Left lobe of liver (tissue), 2 donors: ENCODE data around the gene SLC46A1. TPM values are rescaled to one million over a fixed set of nuclear protein-coding genes. Genes with fewer than 3 reads are reported as not detected.

Experiments used
- ATAC-seq: fragments of 200-7000 bp; cut with Tn5 transposase; one replicate; pipeline ENCODE4 v1.9.1; 2020; ENCODE audit warnings: mild to moderate bottlenecking, moderate library complexity
- DNase-seq: peaks from one replicate; pipeline ENCODE4 v3.0.0-alpha.2; 2020; ENCODE audit warnings: low spot score
- total RNA-seq: library from RNA; stranded (reverse); gene quantifications from one replicate; pipeline ENCODE4 v1.2.1, GENCODE V29; 2021
- donor health status: DM: no; HTN: no; CAD: no; lungs with moderate emphysema.
- donor health status: DM: no; HTN: yes; CAD: no.

The SLC46A1 gene
- total RNA-seq, 1 donor from 2014 or later, result 46.2 TPM

GRCh38 chr17:28363776-28364650, 42.0 kb downstream of the SLC46A1 start:
- ATAC-seq (no peak), DNase-seq (no peak)

- ATAC-seq, result no peak
- no peak for DNase-seq
Observed at GRCh38 chr17:28363186-28363585, 42.8 kb downstream of the SLC46A1 start.

- no peak for DNase-seq
- no peak for ATAC-seq
Observed at GRCh38 chr17:28357901-28358197, 48.2 kb downstream of the SLC46A1 start.

GRCh38 chr17:28357061-28357900, 48.7 kb downstream of the SLC46A1 start, which contains the start of gene POLDIP2:
TSS of gene POLDIP2 (minus strand) at chr17:28357527. CDS start at chr17:28357448, 79 bp downstream.
- DNase-seq, result peak; percentile 97
- ATAC-seq, result peak; percentile 98

- ATAC-seq, result no peak
- DNase-seq, result no peak
Observed at GRCh38 chr17:28350271-28350670, 55.7 kb downstream of the SLC46A1 start.

- DNase-seq (no peak), ATAC-seq (no peak)
Observed at GRCh38 chr17:28348979-28349378, 57.0 kb downstream of the SLC46A1 start.

- DNase-seq (peak; percentile 87), ATAC-seq (peak; percentile 66)
Observed at GRCh38 chr17:28347261-28347891, 58.6 kb downstream of the SLC46A1 start.

- DNase-seq, result peak; percentile 82
- ATAC-seq, result peak; percentile 74
Observed at GRCh38 chr17:28346746-28347246, 59.2 kb downstream of the SLC46A1 start.

- ATAC-seq (no peak), DNase-seq (no peak)
Observed at GRCh38 chr17:28346199-28346580, 59.8 kb downstream of the SLC46A1 start.

GRCh38 chr17:28345419-28346198, 60.4 kb downstream of the SLC46A1 start:
- ATAC-seq, result peak; percentile 21
- DNase-seq, result peak; percentile 76

Other genes starting within 250 kb of the SLC46A1 start
- gene TMEM97, start 87.0 kb downstream of the SLC46A1 start, total RNA-seq, result 29.6 TPM
- gene IFT20, start 70.7 kb downstream of the SLC46A1 start, total RNA-seq, result 24.2 TPM
- gene TNFAIP1, start 70.5 kb downstream of the SLC46A1 start, total RNA-seq, result 28.8 TPM
- gene POLDIP2, start 48.7 kb downstream of the SLC46A1 start, total RNA-seq, result 119 TPM
- gene SEBOX, start 41.0 kb downstream of the SLC46A1 start, total RNA-seq, result not detected
- 3,241 TPM for gene VTN, start 35.9 kb downstream of the SLC46A1 start, total RNA-seq
- gene SARM1, start 34.5 kb downstream of the SLC46A1 start, total RNA-seq, result 5.8 TPM
- gene SLC13A2, start 67.4 kb upstream of the SLC46A1 start, total RNA-seq, result 0.55 TPM
- gene FOXN1, start 100.1 kb upstream of the SLC46A1 start, total RNA-seq, result not detected
- 14.3 TPM for gene UNC119, start 146.4 kb upstream of the SLC46A1 start, total RNA-seq
- gene PIGS, start 165.3 kb upstream of the SLC46A1 start, total RNA-seq, result 10.1 TPM
- gene ALDOC, start 170.7 kb upstream of the SLC46A1 start, total RNA-seq, result 46.8 TPM
- gene SPAG5, start 192.8 kb upstream of the SLC46A1 start, total RNA-seq, result 8.8 TPM
- gene RSKR, start 208.0 kb upstream of the SLC46A1 start, total RNA-seq, result 4.0 TPM
- 56.9 TPM for gene BLTP2, start 238.9 kb upstream of the SLC46A1 start, total RNA-seq